AG09309 (cell line): ENCODE results near the gene RASSF6.
"Not testable (repeated sequence)": the region's sequence is repeated elsewhere in the genome, so short reads cannot be mapped to it uniquely, and the experiment has no call there.

Experiments
- DNase-seq: peaks from one replicate; pipeline ENCODE4 v3.0.0-alpha.2; 2010; ENCODE audit warnings: low read depth
- H3K4me3 ChIP-seq: 2 replicates; pipeline ENCODE4 v1.5.1; 2011; ENCODE audit warnings: mild to moderate bottlenecking, low read depth, low read length, moderate library complexity; ENCODE audit not compliant: control insufficient read depth
- TF ChIP-seq, protein P1 (sequence below): IDR thresholded peaks from 2 replicates; pipeline ENCODE4 v1.5.1; 2011; ENCODE audit warnings: mild to moderate bottlenecking, low read depth, low read length, inconsistent platforms; ENCODE audit not compliant: insufficient read depth, control insufficient read depth; ENCODE audit errors: missing control alignments

RASSF6 gene

DNA sequence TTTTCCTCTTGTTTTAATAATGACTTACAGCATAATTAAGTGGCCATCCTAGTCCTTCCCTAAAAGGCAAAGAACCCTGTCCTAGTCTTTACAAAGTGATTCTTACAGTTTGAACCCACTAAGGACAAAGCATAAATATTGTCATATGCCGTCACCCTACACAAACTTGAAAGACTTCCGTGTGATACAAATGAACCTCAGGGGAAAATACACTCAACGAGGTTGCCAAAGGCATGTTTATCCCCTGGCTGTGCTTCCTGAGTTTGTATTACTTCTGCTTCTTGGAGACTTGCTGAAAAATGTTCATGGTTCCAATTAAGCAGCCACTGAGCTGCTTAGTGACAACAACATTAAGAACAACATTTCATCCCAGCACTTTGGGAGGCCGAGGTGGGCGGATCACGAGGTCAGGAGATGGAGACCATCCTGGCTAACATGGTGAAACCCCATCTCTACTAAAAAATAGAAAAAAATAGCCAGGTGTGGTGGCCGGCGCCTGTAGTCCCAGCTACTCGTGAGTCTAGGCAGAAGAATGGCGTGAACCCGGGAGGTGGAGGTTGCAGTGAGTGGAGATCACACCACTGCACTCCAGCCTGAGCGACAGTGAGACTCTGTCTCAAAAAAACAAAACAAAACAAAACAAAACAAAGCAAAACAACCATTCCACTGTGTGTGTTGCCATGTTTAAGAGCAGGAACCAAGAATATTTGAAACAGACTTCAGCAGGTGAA is 16.2 kb downstream of the RASSF6 start:
- TF ChIP-seq, protein P1, sequence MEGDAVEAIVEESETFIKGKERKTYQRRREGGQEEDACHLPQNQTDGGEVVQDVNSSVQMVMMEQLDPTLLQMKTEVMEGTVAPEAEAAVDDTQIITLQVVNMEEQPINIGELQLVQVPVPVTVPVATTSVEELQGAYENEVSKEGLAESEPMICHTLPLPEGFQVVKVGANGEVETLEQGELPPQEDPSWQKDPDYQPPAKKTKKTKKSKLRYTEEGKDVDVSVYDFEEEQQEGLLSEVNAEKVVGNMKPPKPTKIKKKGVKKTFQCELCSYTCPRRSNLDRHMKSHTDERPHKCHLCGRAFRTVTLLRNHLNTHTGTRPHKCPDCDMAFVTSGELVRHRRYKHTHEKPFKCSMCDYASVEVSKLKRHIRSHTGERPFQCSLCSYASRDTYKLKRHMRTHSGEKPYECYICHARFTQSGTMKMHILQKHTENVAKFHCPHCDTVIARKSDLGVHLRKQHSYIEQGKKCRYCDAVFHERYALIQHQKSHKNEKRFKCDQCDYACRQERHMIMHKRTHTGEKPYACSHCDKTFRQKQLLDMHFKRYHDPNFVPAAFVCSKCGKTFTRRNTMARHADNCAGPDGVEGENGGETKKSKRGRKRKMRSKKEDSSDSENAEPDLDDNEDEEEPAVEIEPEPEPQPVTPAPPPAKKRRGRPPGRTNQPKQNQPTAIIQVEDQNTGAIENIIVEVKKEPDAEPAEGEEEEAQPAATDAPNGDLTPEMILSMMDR, result no peak
- no peak for DNase-seq
- H3K4me3 ChIP-seq, result no peak overlapping the region

DNA sequence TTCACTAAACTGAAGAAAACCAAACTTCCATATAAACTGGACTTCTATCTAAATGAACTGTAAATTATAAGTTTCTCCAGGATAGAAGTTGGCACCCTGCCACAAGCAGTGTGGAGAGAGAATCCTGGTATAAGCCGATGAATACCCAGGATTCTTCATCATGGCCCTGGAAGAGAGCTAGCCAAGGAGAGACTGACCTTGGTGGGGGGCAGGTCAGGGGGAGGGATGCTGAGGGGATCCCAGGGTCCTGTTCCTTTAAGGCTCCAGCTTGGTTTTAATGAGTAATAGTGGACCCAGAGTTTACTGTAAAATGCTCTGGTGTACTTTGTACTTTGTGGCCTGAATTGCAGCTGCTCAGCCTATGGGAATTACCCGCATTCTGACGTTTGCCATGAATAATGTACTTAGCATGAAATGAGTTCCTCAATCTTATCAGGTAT is 16.9 kb downstream of the RASSF6 start:
- peak; percentile 39 for DNase-seq
- H3K4me3 ChIP-seq, result no peak overlapping the region
- TF ChIP-seq, protein P1, result no peak

DNA sequence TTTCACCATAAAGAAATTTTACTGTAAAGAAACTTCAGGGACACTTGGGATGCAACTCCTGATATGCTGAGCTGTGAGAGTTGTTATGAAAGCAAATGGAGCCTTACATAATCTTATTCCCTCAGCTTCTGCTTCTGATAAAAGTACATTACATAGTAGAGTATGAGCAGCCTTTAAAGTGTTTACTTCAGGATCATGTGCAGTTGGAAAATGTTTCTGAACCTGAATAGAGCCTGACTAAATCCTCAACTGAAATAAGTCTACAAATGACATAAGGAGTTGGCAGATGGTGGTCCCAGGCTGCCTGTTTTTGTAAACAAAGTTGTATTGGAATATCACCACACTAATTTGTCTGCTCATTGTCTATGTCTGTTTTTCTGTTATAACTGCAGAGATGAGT is 19.3 kb downstream of the RASSF6 start:
- TF ChIP-seq, protein P1, result no peak
- no peak for DNase-seq
- H3K4me3 ChIP-seq, result no peak overlapping the region

DNA sequence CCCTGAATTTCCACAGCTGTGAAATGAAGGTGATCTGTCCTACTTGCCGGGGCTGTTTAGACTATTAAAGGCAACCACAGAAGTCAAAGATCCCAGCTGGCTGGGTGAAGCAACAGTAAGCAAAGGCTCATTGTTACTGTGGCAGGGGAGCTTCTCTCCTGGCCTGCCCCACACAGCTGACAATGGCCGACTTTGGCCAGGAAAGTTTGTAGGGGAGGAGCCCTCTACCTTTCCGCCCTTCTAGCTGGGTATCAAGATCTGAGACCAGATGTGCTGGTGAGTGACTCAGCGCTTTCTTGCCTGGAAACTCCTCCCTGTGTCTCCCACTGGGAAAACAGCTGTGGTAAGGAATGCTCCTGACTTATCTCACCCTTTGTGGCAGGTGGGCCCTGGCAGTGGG is 21.1 kb downstream of the RASSF6 start:
- no peak overlapping the region for H3K4me3 ChIP-seq
- peak; percentile 29 for DNase-seq
- TF ChIP-seq, protein P1, result no peak

DNA sequence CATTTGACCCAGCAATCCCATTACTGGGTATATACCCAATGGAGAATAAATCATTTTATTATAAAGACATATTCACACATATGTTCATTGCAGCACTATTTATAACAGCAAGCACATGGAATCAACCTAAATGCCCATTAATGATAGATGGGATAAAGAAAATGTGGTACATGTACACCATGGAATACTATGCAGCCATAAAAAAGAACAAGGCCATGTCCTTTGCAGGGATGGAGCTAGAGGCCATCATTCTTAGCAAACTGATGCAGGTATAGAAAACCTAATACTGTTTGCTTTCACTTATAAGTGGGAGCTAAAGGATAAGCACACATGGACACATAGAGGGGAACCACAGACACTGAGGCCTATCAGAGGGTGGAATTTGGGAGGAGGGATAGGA is 22.6 kb downstream of the RASSF6 start:
- TF ChIP-seq, protein P1, result no peak
- no peak overlapping the region for H3K4me3 ChIP-seq
- DNase-seq, result no peak

DNA sequence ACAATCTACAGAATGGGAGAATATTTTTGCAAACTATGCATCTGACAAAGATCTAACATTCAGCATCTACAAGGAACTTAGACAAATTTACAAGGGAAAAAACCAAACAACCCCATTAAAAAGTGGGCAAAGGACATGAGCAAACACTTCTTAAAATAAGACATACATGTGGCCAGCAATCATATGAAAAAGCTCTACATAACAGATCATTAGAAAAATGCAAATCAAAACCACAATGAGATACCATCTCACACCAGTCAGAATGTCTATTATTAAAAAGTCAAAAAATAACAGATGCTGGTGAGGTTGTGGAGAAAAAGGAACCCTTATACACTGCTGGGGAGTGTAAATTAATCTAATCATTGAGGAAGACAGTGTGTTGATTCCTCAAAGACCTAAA is 23.1 kb downstream of the RASSF6 start:
- DNase-seq, H3K4me3 ChIP-seq: not testable (repeated sequence)

DNA sequence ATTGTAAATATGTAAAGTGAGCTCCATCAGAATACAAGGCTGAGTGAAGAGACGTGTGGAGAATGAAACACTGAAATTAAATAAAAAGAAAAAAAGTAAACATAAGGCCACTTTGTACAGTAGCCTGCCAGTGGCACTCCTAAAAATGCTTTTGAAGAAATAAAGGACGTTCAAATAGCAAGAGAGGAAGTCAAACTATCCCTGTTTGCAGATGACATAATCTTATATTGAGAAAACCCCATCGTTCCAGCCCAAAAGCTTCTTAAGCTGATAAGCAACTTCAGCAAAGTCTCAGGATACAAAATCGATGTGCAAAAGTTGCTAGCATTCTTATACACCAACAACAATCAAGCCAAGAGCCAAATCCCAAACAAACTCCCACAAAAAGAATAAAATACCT is 24.2 kb downstream of the RASSF6 start:
- TF ChIP-seq, protein P1, result no peak
- DNase-seq, result no peak
- H3K4me3 ChIP-seq, result no peak overlapping the region
